ENCODE results near the gene CACNA2D1.
"Not testable (repeated sequence)": the region's sequence is repeated elsewhere in the genome, so short reads cannot be mapped to it uniquely, and the experiment has no call there.

The CACNA2D1 gene

GRCh38 chr7:82173400-82174021 is 270.1 kb downstream of the CACNA2D1 start:
- no peak for FAIRE-seq
- no peak for DNase-seq (ENCODE audit: insufficient read length, low spot score)

GRCh38 chr7:82172881-82173280 is 270.7 kb downstream of the CACNA2D1 start:
- no peak for DNase-seq (ENCODE audit: insufficient read length, low spot score)
- FAIRE-seq = no peak

- FAIRE-seq (no peak), DNase-seq (ENCODE audit: insufficient read length, low spot score) (no peak)
Observed at GRCh38 chr7:82172017-82172416, 271.6 kb downstream of the CACNA2D1 start.

- FAIRE-seq (no peak), DNase-seq (ENCODE audit: insufficient read length, low spot score) (no peak)
Observed at GRCh38 chr7:82167558-82168314, 275.8 kb downstream of the CACNA2D1 start.

- no peak for FAIRE-seq
- no peak for DNase-seq (ENCODE audit: insufficient read length, low spot score)
Observed at GRCh38 chr7:82166260-82167015, 277.1 kb downstream of the CACNA2D1 start.

GRCh38 chr7:82164813-82165212 is 278.8 kb downstream of the CACNA2D1 start:
- DNase-seq (ENCODE audit: insufficient read length, low spot score) = no peak
- no peak for FAIRE-seq

GRCh38 chr7:82164410-82164809 is 279.2 kb downstream of the CACNA2D1 start:
- no peak for FAIRE-seq

GRCh38 chr7:82163586-82163985 is 280.0 kb downstream of the CACNA2D1 start:
- FAIRE-seq (no peak), DNase-seq (ENCODE audit: insufficient read length, low spot score) (no peak)

More at GRCh38 chr7:82164410-82164809, 279.2 kb downstream of the CACNA2D1 start:
- no peak for DNase-seq (ENCODE audit: insufficient read length, low spot score)

- FAIRE-seq (no peak), DNase-seq (ENCODE audit: insufficient read length, low spot score) (no peak)
Observed at GRCh38 chr7:82162289-82162688, 281.3 kb downstream of the CACNA2D1 start.

- DNase-seq (ENCODE audit: insufficient read length, low spot score) (no peak), FAIRE-seq (no peak)
Observed at GRCh38 chr7:82158327-82158726, 285.2 kb downstream of the CACNA2D1 start.

- no peak for FAIRE-seq
- no peak for DNase-seq (ENCODE audit: insufficient read length, low spot score)
Observed at GRCh38 chr7:82156893-82157292, 286.7 kb downstream of the CACNA2D1 start.

GRCh38 chr7:82156168-82156567 is 287.4 kb downstream of the CACNA2D1 start:
- FAIRE-seq (no peak), DNase-seq (ENCODE audit: insufficient read length, low spot score) (no peak)

GRCh38 chr7:82154728-82155127 is 288.8 kb downstream of the CACNA2D1 start:
- FAIRE-seq (no peak), DNase-seq (ENCODE audit: insufficient read length, low spot score) (no peak)

GRCh38 chr7:82153776-82154175 is 289.8 kb downstream of the CACNA2D1 start:
- DNase-seq (ENCODE audit: insufficient read length, low spot score) (no peak), FAIRE-seq (no peak)

- DNase-seq (ENCODE audit: insufficient read length, low spot score) (no peak), FAIRE-seq (no peak)
Observed at GRCh38 chr7:82152858-82153257, 290.7 kb downstream of the CACNA2D1 start.

GRCh38 chr7:82146491-82146890 is 297.1 kb downstream of the CACNA2D1 start:
- DNase-seq (ENCODE audit: insufficient read length, low spot score) (no peak), FAIRE-seq (no peak)

- DNase-seq (ENCODE audit: insufficient read length, low spot score) (no peak), FAIRE-seq (no peak)
Observed at GRCh38 chr7:82142263-82142864, 301.2 kb downstream of the CACNA2D1 start.

GRCh38 chr7:82141427-82141826 is 302.1 kb downstream of the CACNA2D1 start:
- DNase-seq (ENCODE audit: insufficient read length, low spot score) (no peak), FAIRE-seq (no peak)

GRCh38 chr7:82140608-82141007 is 303.0 kb downstream of the CACNA2D1 start:
- not testable (repeated sequence) for FAIRE-seq; DNase-seq (ENCODE audit: insufficient read length, low spot score)

- no peak for FAIRE-seq
- no peak for DNase-seq (ENCODE audit: insufficient read length, low spot score)
Observed at GRCh38 chr7:82131215-82131614, 312.4 kb downstream of the CACNA2D1 start.

GRCh38 chr7:82129091-82129490 is 314.5 kb downstream of the CACNA2D1 start:
- DNase-seq (ENCODE audit: insufficient read length, low spot score) (no peak), FAIRE-seq (no peak)

All from GM19239 (cell line).